RWPE1 (cell line): Measurements from ENCODE around the gene LCN1.

Experiments used
- CTCF ChIA-PET: fragments of 350-600 bp; sonication (Branson Sonifier 250); formaldehyde crosslinking; extraction: SDS; loops from one replicate; lab custom pipeline; 2021; lab: Yijun Ruan, JAX
- POLR2A ChIA-PET: fragments of 400-600 bp; formaldehyde crosslinking; extraction: SDS; loops from one replicate; lab custom pipeline; 2020; ENCODE audit warnings: antibody characterized with exemption; ENCODE audit not compliant: low non-redundant PET; lab: Yijun Ruan, JAX
- DNase-seq: peaks from one replicate; pipeline ENCODE4 v3.0.0; 2012; ENCODE audit warnings: low spot score
- H3K27ac ChIP-seq: fragments of 450-650 bp; 2 replicates; pipeline ENCODE4 v1.5.1; 2017
- CTCF ChIP-seq: fragments of 450-650 bp; conservative IDR thresholded peaks from 2 replicates; pipeline ENCODE4 v1.5.1; 2017; ENCODE audit warnings: low read depth, mild to moderate bottlenecking

The LCN1 gene

DNA sequence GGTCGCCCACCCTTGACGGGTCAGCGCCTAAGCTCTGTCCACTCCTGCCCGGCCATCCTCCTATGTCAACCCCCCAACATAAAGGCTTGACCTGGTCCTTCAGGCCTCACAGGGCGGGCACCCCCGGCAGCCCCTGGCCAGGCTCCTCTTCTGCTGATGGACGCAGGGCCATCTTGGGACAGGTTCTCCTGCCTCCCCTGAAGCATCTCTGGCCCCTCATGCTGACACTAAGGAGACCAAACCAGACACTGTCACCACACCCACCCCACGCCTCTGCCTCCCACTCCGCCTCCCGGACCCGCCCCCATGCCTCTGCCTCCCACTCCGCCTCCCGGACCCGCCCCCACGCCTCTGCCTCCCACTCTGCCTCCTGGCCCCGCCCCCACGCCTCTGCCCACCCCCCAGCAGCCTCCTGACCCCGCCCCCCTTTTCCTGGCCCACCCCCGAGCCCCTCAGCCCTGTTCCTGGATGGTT lies 31.5 kb downstream of the LCN1 start:
- POLR2A ChIA-PET, result interaction anchor here (0.6 kb wide), 1 partner anchor 221 kb away, joined by 4 read pairs; no protein-coding TSS in a partner anchor
- H3K27ac ChIP-seq, result no peak overlapping the region
- DNase-seq, result no peak
- no peak for TF ChIP-seq CTCF
- CTCF ChIA-PET, result no interaction called here

GRCh38 chr9:135554718-135555117 lies 33.5 kb downstream of the LCN1 start:
- H3K27ac ChIP-seq, result no peak overlapping the region
- TF ChIP-seq CTCF, result no peak
- DNase-seq, result no peak
- POLR2A ChIA-PET, result no interaction called here
- CTCF ChIA-PET, result interaction anchor here (0.6 kb wide), 1 partner anchor 387 kb away, joined by 3 read pairs; no protein-coding TSS in a partner anchor

GRCh38 chr9:135555203-135555602 lies 34.0 kb downstream of the LCN1 start:
- CTCF ChIA-PET, result no interaction called here
- no peak for DNase-seq
- POLR2A ChIA-PET, result no interaction called here
- no peak overlapping the region for H3K27ac ChIP-seq
- TF ChIP-seq CTCF, result no peak

DNA sequence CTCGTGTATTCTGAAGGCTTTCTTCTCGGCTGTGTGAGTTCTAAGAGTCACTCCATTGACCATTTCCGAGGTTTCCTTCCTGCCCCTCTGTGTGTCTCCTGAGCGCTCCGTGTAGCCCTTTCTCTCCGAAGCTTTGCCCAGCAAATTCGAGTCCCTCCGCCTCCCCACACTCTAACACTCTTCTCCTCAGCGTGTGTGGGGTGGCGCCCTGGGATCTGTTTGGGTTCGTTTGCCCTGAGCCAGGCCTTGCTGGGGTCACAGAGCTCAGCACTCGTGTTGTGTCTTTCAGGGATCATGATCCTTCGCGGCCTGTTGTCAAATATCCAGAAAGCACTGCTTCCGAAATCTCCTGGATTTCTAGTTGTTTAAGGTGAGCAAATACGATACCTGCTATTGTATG lies 34.7 kb downstream of the LCN1 start:
- no peak for TF ChIP-seq CTCF
- ChIA-PET CTCF (no interaction called here), POLR2A (no interaction called here)
- no peak for DNase-seq
- H3K27ac ChIP-seq, result no peak overlapping the region

DNA sequence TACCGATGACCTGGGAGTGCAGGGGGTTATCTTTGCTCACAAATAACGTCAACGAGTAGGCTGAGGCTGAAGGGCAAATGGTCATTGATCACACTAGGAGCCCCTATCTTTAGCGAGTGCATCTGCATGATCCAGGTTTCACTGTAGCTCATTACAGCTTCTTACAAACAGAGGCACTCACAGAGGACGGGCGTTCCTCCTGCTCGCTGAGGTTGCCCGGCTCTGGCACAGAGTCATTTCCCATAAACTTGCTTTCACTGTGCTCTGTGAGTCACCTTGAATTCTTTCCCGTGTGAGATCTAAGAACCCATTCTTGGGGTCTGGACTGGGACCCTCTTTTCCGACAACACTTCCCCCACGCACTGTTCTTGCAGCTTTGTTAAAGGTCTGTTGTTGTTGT lies 38.4 kb downstream of the LCN1 start:
- ChIA-PET CTCF (interaction anchor here (0.5 kb wide), 1 partner anchor 63 kb away, joined by 4 read pairs; no protein-coding TSS in a partner anchor), POLR2A (no interaction called here)
- TF ChIP-seq CTCF, result no peak
- no peak for DNase-seq
- H3K27ac ChIP-seq, result no peak overlapping the region

GRCh38 chr9:135561391-135562234 lies 40.4 kb downstream of the LCN1 start, which contains the start of gene PAEP:
PAEP (plus strand) TSS chr9:135561756.
- ChIA-PET CTCF (no interaction called here), POLR2A (no interaction called here)
- no peak within 1 kb of the TSS for H3K27ac ChIP-seq
- DNase-seq, result no peak
- TF ChIP-seq CTCF, result no peak
